Thyroid gland (tissue), 4 donors: ENCODE data around the gene EFHD2. TPM values are rescaled to one million over a fixed set of nuclear protein-coding genes. Genes with fewer than 3 reads are reported as not detected.

Experiments used
- DNase-seq, 2 donors: peaks; one replicate each; pipeline ENCODE4 v3.0.0-alpha.2; 2019
- H3K27ac ChIP-seq, 3 donors: fragments of 200-600 bp; sonication (generic); 1 replicate in 2 of 3; 2 replicates in 1 of 3; pipeline ENCODE4 v1.5.1; 2016 to 2019; ENCODE audit warnings: mild to moderate bottlenecking in 1 of 3, moderate library complexity in 1 of 3
- H3K27me3 ChIP-seq: fragments of 200-600 bp; sonication (generic); one replicate; pipeline ENCODE4 v1.5.1; 2019
- H3K36me3 ChIP-seq, 2 donors: fragments of 200-600 bp; sonication (generic); one replicate each; pipeline ENCODE4 v1.5.1; 2016 to 2019
- H3K4me1 ChIP-seq, 2 donors: fragments of 200-600 bp; sonication (generic); one replicate each; pipeline ENCODE4 v1.5.1; 2017 to 2019
- H3K4me3 ChIP-seq, 3 donors: fragments of 200-600 bp; sonication (generic); replicated peaks in 1 of 3; 1 replicate in 2 of 3; 2 replicates in 1 of 3; pipeline ENCODE4 v1.5.1; 2016; ENCODE audit warnings: mild to moderate bottlenecking in 1 of 3
- H3K9me3 ChIP-seq: fragments of 200-600 bp; sonication (generic); one replicate; pipeline ENCODE4 v1.5.1; 2017
- POLR2A ChIP-seq, 2 donors: fragments of 450-650 bp; IDR thresholded peaks; one replicate each; pipeline ENCODE4 v1.6.1; 2017; ENCODE audit warnings: antibody characterized with exemption in 2 of 2, mild to moderate bottlenecking in 2 of 2, moderate library complexity in 1 of 2
- WGBS, 2 donors: methylation state at CpG; one replicate each; pipeline ENCODE4 v1.1.5; 2017; 5-methylcytosine and 5-hydroxymethylcytosine counted together
- intact Hi-C: fragments of 100-400 bp; cut with DNase I; formaldehyde crosslinking; loops from one replicate; pipeline ENCODE4 v1.15.1; 2023
- total RNA-seq, 4 donors: library from RNA; depleted of rRNA; stranded (reverse); fragments of >200 nt; gene quantifications; one replicate each; pipeline ENCODE4 v1.2.3, GENCODE V29; 2016
- TF ChIP-seq, protein P1 (sequence below), 6 experiments: fragments of 200-600 bp in 3 of 6; fragments of 450-650 bp in 3 of 6; sonication (generic) in 3 of 6; IDR thresholded peaks; one replicate each; pipeline ENCODE4 v1.5.1; 2016 to 2019; ENCODE audit warnings: antibody characterized with exemption in 6 of 6, mild to moderate bottlenecking in 2 of 6, inconsistent platforms in 1 of 6, moderate library complexity in 1 of 6

EFHD2 gene
- total RNA-seq, 4 donors from 2014 or later = 50.9 to 62.6 (median 56.7) TPM

- no peaks in the 10 kb centered on the region for H3K4me1 ChIP-seq
- no peak for DNase-seq
- H3K27ac ChIP-seq = no peak overlapping the region
- 91 to 93% methylated on average over 12 of the region's 17 CpGs for WGBS, 2 donors
- intact Hi-C loops = no loop called here
- no peaks in the 10 kb centered on the region for H3K36me3 ChIP-seq
- no peaks in the 10 kb centered on the region for H3K27me3 ChIP-seq
- TF ChIP-seq POLR2A (IDR thresholded peaks at IDR 0.05) = no peak
- H3K4me3 ChIP-seq = no peak overlapping the region
- no peaks in the 10 kb centered on the region for H3K9me3 ChIP-seq
These were observed 35.0 kb downstream of the EFHD2 start for GRCh38 chr1:15444468-15445389.

GRCh38 chr1:15445390-15446122 is 35.9 kb downstream of the EFHD2 start:
- no peaks in the 10 kb centered on the region for H3K36me3 ChIP-seq
- H3K27ac ChIP-seq = no peak overlapping the region
- intact Hi-C loops = no loop called here
- no peak overlapping the region for H3K4me3 ChIP-seq
- H3K4me1 ChIP-seq = no peaks in the 10 kb centered on the region
- WGBS, 2 donors = 85 to 87% methylated on average over 12 to 14 of the region's 14 CpGs
- no peaks in the 10 kb centered on the region for H3K27me3 ChIP-seq
- H3K9me3 ChIP-seq = no peaks in the 10 kb centered on the region
- no peak for DNase-seq
- TF ChIP-seq, protein P1, sequence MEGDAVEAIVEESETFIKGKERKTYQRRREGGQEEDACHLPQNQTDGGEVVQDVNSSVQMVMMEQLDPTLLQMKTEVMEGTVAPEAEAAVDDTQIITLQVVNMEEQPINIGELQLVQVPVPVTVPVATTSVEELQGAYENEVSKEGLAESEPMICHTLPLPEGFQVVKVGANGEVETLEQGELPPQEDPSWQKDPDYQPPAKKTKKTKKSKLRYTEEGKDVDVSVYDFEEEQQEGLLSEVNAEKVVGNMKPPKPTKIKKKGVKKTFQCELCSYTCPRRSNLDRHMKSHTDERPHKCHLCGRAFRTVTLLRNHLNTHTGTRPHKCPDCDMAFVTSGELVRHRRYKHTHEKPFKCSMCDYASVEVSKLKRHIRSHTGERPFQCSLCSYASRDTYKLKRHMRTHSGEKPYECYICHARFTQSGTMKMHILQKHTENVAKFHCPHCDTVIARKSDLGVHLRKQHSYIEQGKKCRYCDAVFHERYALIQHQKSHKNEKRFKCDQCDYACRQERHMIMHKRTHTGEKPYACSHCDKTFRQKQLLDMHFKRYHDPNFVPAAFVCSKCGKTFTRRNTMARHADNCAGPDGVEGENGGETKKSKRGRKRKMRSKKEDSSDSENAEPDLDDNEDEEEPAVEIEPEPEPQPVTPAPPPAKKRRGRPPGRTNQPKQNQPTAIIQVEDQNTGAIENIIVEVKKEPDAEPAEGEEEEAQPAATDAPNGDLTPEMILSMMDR (IDR thresholded peaks at IDR 0.05) = no peak
- no peak for TF ChIP-seq POLR2A (IDR thresholded peaks at IDR 0.05)

- TF ChIP-seq, protein P1 (IDR thresholded peaks at IDR 0.05) = no peak
- TF ChIP-seq POLR2A (IDR thresholded peaks at IDR 0.05) = no peak
- Histone ChIP-seq H3K4me3 (no peak overlapping the region), H3K4me1 (no peaks in the 10 kb centered on the region), H3K27ac (no peak overlapping the region), H3K9me3 (no peaks in the 10 kb centered on the region), H3K27me3 (no peaks in the 10 kb centered on the region), H3K36me3 (no peaks in the 10 kb centered on the region)
- intact Hi-C loops = no loop called here
- no peak for DNase-seq
- 80 to 87% methylated on average over 4 of the region's 4 CpGs for WGBS, 2 donors
These were observed 36.5 kb downstream of the EFHD2 start for GRCh38 chr1:15446212-15446611.

DNA sequence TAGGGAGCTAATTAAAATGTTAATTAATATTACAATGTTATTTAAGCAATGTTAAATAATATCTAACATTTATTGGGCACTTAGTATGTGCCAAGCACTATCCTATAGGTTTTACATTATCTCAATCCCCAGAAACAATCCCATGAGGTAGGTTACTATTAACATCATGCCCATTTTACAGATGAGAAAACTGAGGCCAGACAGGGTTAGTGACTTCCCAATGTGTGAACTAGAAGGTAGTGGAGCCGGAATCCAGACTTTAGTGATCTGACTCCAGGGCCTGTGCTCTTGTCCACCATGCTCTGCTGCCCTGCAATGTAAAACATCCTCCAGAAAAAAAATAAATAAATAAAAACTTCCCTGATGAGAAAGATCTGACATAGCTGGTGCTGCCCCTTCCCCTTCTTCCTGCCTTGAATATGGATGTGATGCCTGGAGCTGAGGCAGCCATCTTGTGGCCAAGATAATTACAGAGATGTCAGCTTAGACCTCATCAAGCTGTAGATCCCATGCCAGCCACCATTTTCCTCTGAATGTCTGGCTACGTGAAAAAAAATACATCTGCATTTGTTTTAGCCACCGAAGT is 39.3 kb downstream of the EFHD2 start:
- intact Hi-C loops = no loop called here
- H3K27ac ChIP-seq = no peak overlapping the region
- H3K4me1 ChIP-seq = no peaks in the 10 kb centered on the region
- H3K27me3 ChIP-seq = no peaks in the 10 kb centered on the region
- no peak for DNase-seq
- H3K9me3 ChIP-seq = no peaks in the 10 kb centered on the region
- H3K4me3 ChIP-seq = no peak overlapping the region
- WGBS, 2 donors = 82% methylated on average over 3 of the region's 3 CpGs
- no peak for TF ChIP-seq POLR2A (IDR thresholded peaks at IDR 0.05)
- TF ChIP-seq, protein P1 (IDR thresholded peaks at IDR 0.05) = no peak
- H3K36me3 ChIP-seq = no peaks in the 10 kb centered on the region

- DNase-seq = no peak
- TF ChIP-seq, protein P1 (IDR thresholded peaks at IDR 0.05) = no peak
- TF ChIP-seq POLR2A (IDR thresholded peaks at IDR 0.05) = no peak
- intact Hi-C loops = no loop called here
- WGBS, 2 donors = 81% methylated on average over 3 of the region's 3 CpGs
- Histone ChIP-seq H3K27ac (no peak overlapping the region), H3K4me3 (no peak overlapping the region), H3K9me3 (no peaks in the 10 kb centered on the region), H3K27me3 (no peaks in the 10 kb centered on the region), H3K36me3 (no peaks in the 10 kb centered on the region), H3K4me1 (no peaks in the 10 kb centered on the region)
These were observed 39.9 kb downstream of the EFHD2 start for GRCh38 chr1:15449567-15449966.
